Hepatocyte (in vitro differentiated cells): ENCODE data around the gene SUMO3.

Source experiments
- CTCF ChIP-seq: fragments of 200-600 bp; sonication (generic); IDR thresholded peaks from 2 replicates; pipeline ENCODE4 v1.5.1; 2016; ENCODE audit warnings: antibody characterized with exemption, mild to moderate bottlenecking; ENCODE audit not compliant: poor library complexity
- EZH2 ChIP-seq: fragments of 200-600 bp; sonication (generic); IDR thresholded peaks from 2 replicates; pipeline ENCODE4 v1.6.1; 2016; ENCODE audit warnings: antibody characterized with exemption, mild to moderate bottlenecking, borderline replicate concordance

- TF ChIP-seq CTCF (no peak), EZH2 (no peak)
Observed at GRCh38 chr21:44793592-44794374, 24.1 kb downstream of the SUMO3 start.
